GM12878 (cell line): Measurements from ENCODE around the gene GPR141. TPM values are rescaled to one million over a fixed set of nuclear protein-coding genes. Genes with fewer than 3 reads are reported as not detected.

Source experiments
- ATAC-seq: fragments of 200-7000 bp; cut with Tn5 transposase; 3 replicates; pipeline ENCODE4 v1.9.1; 2020; ENCODE audit warnings: mild to moderate bottlenecking, moderate library complexity
- BruUV-seq: library from RNA; stranded (reverse); fragments of 400-500 nt; replicated peaks from 2 replicates; lab custom pipeline; 2021; lab: Mats Ljungman, UMichigan
- CTCF ChIA-PET: fragments of 300-600 bp; sonication (Branson Sonifier 250); formaldehyde crosslinking; extraction: SDS; loops from one replicate; lab custom pipeline; 2021; ENCODE audit warnings: inconsistent platforms; lab: Yijun Ruan, JAX
- POLR2A ChIA-PET: fragments of 350-600 bp; formaldehyde crosslinking; extraction: SDS; loops from one replicate; lab custom pipeline; 2021; ENCODE audit warnings: inconsistent platforms; lab: Charles Lee
- RAD21 ChIA-PET: fragments of 300-600 bp; sonication (Branson Sonifier 250); formaldehyde crosslinking; loops from one replicate; lab custom pipeline; 2023; ENCODE audit warnings: antibody characterized with exemption; ENCODE audit not compliant: unreplicated experiment; lab: Charles Lee
- SMC1A ChIA-PET: fragments of 300-600 bp; sonication (Branson Sonifier 250); formaldehyde crosslinking; loops from one replicate; lab custom pipeline; 2023; ENCODE audit not compliant: unreplicated experiment, uncharacterized antibody; lab: Charles Lee
- DNase-seq: peaks from one replicate; pipeline ENCODE4 v3.0.0-alpha.2; 2011; ENCODE audit warnings: low read depth, low spot score
- FAIRE-seq: peaks from 3 replicates; lab custom pipeline; 2011; peaks lifted over from hg19 to GRCh38; lab: Jason Lieb, UNC
- H2AFZ ChIP-seq: 2 replicates; pipeline ENCODE4 v1.6.0; 2011; ENCODE audit warnings: low read depth, low read length, control low read depth; ENCODE audit not compliant: control insufficient read depth
- H3K27ac ChIP-seq: 2 replicates; pipeline ENCODE4 v1.5.1; 2011; ENCODE audit warnings: control low read depth; ENCODE audit not compliant: control insufficient read depth, insufficient read depth
- H3K27me3 ChIP-seq, 2 experiments: replicated peaks in 1 of 2; 2 replicates each; pipeline versions ENCODE4 v1.6.0 to v1.6.1; 2011; ENCODE audit warnings: low read length in 1 of 2; ENCODE audit not compliant: control insufficient read depth in 2 of 2, insufficient read depth in 2 of 2
- H3K36me3 ChIP-seq, 2 experiments: 2 replicates each; pipeline ENCODE4 v1.5.1; 2011; ENCODE audit warnings: low read length in 1 of 2; ENCODE audit not compliant: control insufficient read depth in 2 of 2, insufficient read depth in 2 of 2
- H3K4me1 ChIP-seq: 2 replicates; pipeline ENCODE4 v1.6.1; 2011; ENCODE audit warnings: mild to moderate bottlenecking, low read length, moderate library complexity, mixed read lengths; ENCODE audit not compliant: control insufficient read depth, insufficient read depth
- H3K4me2 ChIP-seq: 2 replicates; pipeline ENCODE4 v1.6.0; 2011; ENCODE audit warnings: control low read depth; ENCODE audit not compliant: control insufficient read depth, insufficient read depth
- H3K4me3 ChIP-seq: fragments of 200-600 bp; sonication (generic); 2 replicates; pipeline ENCODE4 v1.5.1; 2016
- H3K79me2 ChIP-seq: 2 replicates; pipeline ENCODE4 v1.6.0; 2011; ENCODE audit warnings: low read length; ENCODE audit not compliant: control insufficient read depth, insufficient read depth
- H3K9ac ChIP-seq: 2 replicates; pipeline ENCODE4 v1.8.0; 2011; ENCODE audit warnings: low read length, control low read depth, mixed read lengths; ENCODE audit not compliant: control insufficient read depth, insufficient read depth
- H3K9me3 ChIP-seq: replicated peaks from 3 replicates; pipeline ENCODE4 v1.5.1; 2011; ENCODE audit warnings: mild to moderate bottlenecking, low read length; ENCODE audit not compliant: control insufficient read depth, insufficient read depth
- H4K20me1 ChIP-seq: 2 replicates; pipeline ENCODE4 v1.6.0; 2011; ENCODE audit not compliant: control insufficient read depth, insufficient read depth
- ATF7 ChIP-seq: fragments of 450-650 bp; IDR thresholded peaks from 2 replicates; pipeline ENCODE4 v1.6.1; 2016; ENCODE audit warnings: low read depth, mild to moderate bottlenecking
- BHLHE40 ChIP-seq, 2 experiments: fragments of 450-650 bp in 1 of 2; IDR thresholded peaks; 2 replicates each; pipeline ENCODE4 v1.6.1; 2011 to 2017; ENCODE audit warnings: low read depth in 2 of 2, borderline replicate concordance in 1 of 2, improper control_type of control experiment in 1 of 2, low read length in 1 of 2, mild to moderate bottlenecking in 1 of 2
- IKZF1 ChIP-seq: fragments of 450-650 bp; conservative IDR thresholded peaks from 2 replicates; pipeline ENCODE4 v1.6.1; 2017; ENCODE audit warnings: antibody characterized with exemption, mild to moderate bottlenecking
- MTA2 ChIP-seq: fragments of 450-650 bp; IDR thresholded peaks from 2 replicates; pipeline ENCODE4 v1.6.1; 2016; ENCODE audit warnings: low read depth, mild to moderate bottlenecking, moderate library complexity
- RB1 ChIP-seq: fragments of 450-650 bp; formaldehyde crosslinking; IDR thresholded peaks from 2 replicates; pipeline ENCODE4 v1.6.1; 2017; ENCODE audit warnings: mild to moderate bottlenecking, borderline replicate concordance
- RUNX3 ChIP-seq: IDR thresholded peaks from 2 replicates; pipeline ENCODE4 v1.6.1; 2012; ENCODE audit warnings: low read length, inconsistent platforms
- ZBED1 ChIP-seq: IDR thresholded peaks from 2 replicates; pipeline ENCODE4 v1.6.1; 2016; ENCODE audit warnings: borderline replicate concordance
- WGBS: methylation state at CpG from one replicate; pipeline ENCODE4 v1.1.6; 2016; ENCODE audit warnings: low lambda C conversion rate; ENCODE audit not compliant: insufficient replicate concordance, insufficient coverage; ENCODE audit errors: missing lambda C conversion rate; 5-methylcytosine and 5-hydroxymethylcytosine counted together
- in situ Hi-C: fragments of 300-500 bp; cut with MboI; formaldehyde crosslinking; loops from 9 replicates; pipeline ENCODE4 v1.14.3; 2018; ENCODE audit warnings: mixed read lengths
- intact Hi-C: fragments of 100-400 bp; cut with micrococcal nuclease; formaldehyde crosslinking; loops from one replicate; pipeline ENCODE4 v1.14.2; 2022; ENCODE audit not compliant: unreplicated experiment
- polyA plus RNA-seq, 11 experiments: library from polyadenylated mRNA; depleted of rRNA in 4 of 11; unstranded in 6 of 11; stranded (reverse) in 5 of 11; fragments of >200 nt; fragmentation: Nextera tagmentation in 4 of 11; fragmentation: Illumina TruSeq in 1 of 11; extraction: Ambion mirVana in 4 of 11; extraction: Trizol in 1 of 11; gene quantifications; 1 replicate in 1 of 11; 2 replicates in 10 of 11; pipeline versions ENCODE4 v1.2.1 to v1.2.3, GENCODE V29; 2011 to 2016; ENCODE audit warnings: inconsistent platforms in 2 of 11, missing spikeins in 2 of 11, low read depth in 1 of 11
- total RNA-seq, 4 experiments: library from RNA; depleted of rRNA in 3 of 4; stranded (reverse); fragments of >200 nt in 3 of 4; fragmentation: Illumina TruSeq in 1 of 4; extraction: Trizol in 1 of 4; gene quantifications; 2 replicates each; pipeline versions ENCODE4 v1.2.1 to v1.2.3, GENCODE V29; 2013 to 2021

Gene GPR141
- total and polyA plus RNA-seq, 10 of the 15 experiments (the other 5 are each of a cell fraction or from before 2014, with no cell fraction given) = 0.56 to 3.9 (median 1.2) TPM

DNA sequence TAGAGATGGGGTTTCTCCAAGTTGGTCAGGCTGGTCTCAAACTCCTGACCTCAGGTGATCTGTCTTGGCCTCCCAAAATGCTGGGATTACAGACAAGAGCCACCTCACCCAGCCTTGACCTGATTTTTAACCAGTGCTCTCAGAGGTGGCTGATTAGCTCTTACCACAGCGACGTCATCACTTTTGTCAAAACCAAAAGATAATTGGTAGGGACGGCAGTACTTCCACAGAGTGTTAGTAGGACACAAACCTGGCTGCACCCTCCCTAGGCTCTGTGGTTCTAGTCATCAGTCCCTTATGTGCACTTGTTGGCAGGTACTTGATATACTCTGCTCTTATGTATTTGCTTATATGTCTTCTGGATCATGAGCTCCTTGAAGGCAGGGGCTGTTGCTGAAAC, 74.0 kb downstream of the GPR141 start:
- ChIA-PET POLR2A (no interaction called here), CTCF (interaction anchor here (0.6 to 2.9 kb wide), 5 partner anchors 12 to 262 kb away, joined by 3 to 10 read pairs (median 5); partner anchors contain the start of gene GPR141), SMC1A (interaction anchor here (0.6 to 3.0 kb wide), 15 partner anchors 10 to 76 kb away, joined by 3 to 12 read pairs (median 5); no protein-coding TSS in a partner anchor), RAD21 (interaction anchor here (0.8 to 3.1 kb wide), 5 partner anchors 8 to 76 kb away, joined by 3 to 10 read pairs (median 5); no protein-coding TSS in a partner anchor)
- no peaks in the 10 kb centered on the region for H4K20me1 ChIP-seq
- no peak overlapping the region for H3K9ac ChIP-seq
- 96% methylated on average over 3 of the region's 3 CpGs for WGBS
- no peak overlapping the region for H3K4me2 ChIP-seq
- no peaks in the 10 kb centered on the region for H3K36me3 ChIP-seq
- no peaks in the 10 kb centered on the region for H3K27me3 ChIP-seq
- no peaks in the 10 kb centered on the region for H3K4me1 ChIP-seq
- no peaks in the 10 kb centered on the region; the same call in 1 of the 3 replicates for H3K9me3 ChIP-seq
- in situ Hi-C loops (no loop called here), intact Hi-C loops (no loop called here)
- no peak for TF ChIP-seq RB1
- TF ChIP-seq ZBED1 = no peak
- peak; percentile 14; the same call in 1 of the 2 replicates for TF ChIP-seq RUNX3
- peak in 1 of 2 experiments; percentile 40; a peak in 1 of 4 replicates for TF ChIP-seq BHLHE40 (IDR thresholded peaks at IDR 0.05; ENCODE audit: borderline replicate concordance in 1 of 2, low read depth in 2 of 2, low read length in 1 of 2)
- TF ChIP-seq ATF7 = peak; percentile 96
- peak; percentile 34; the same call in 1 of the 2 replicates for TF ChIP-seq IKZF1
- TF ChIP-seq MTA2 = peak; percentile 56
- no peak overlapping the region for H3K27ac ChIP-seq
- no peak overlapping the region for H2AFZ ChIP-seq
- BruUV-seq = no TSS peak
- H3K4me3 ChIP-seq = no peak overlapping the region
- FAIRE-seq = no peak
- no peaks in the 10 kb centered on the region for H3K79me2 ChIP-seq
- no peak for DNase-seq
- ATAC-seq = peak; percentile 81
